ENCODE results near the gene GUCA1A.

The GUCA1A gene

DNA sequence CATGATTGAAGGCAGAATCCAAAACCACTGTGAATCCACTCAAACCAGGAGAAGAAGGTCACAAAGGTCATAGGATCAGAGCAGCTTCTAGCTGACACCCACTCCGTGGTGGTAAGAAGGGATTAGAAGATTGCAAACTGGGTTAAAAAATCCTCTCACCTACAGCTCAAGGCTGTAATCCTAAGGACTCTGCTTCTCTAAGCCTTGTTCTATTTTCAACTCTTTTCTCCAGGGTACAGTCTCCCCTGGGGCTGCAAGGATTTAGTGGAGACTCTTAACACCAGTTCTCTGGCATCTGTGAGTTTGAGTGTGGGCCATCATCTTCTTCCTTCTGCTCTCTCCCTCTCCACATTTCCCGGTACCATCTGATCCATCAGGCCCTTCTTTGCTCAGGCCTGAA lies at the start of gene GUCA1A:
Gene GUCA1A (plus strand): TSS at position 264 of the 400 bp plus-strand sequence. CDS start 250 bp downstream, outside the sequence.
- no peak for DNase-seq (ENCODE audit: low read depth in 2 of 2)

DNA sequence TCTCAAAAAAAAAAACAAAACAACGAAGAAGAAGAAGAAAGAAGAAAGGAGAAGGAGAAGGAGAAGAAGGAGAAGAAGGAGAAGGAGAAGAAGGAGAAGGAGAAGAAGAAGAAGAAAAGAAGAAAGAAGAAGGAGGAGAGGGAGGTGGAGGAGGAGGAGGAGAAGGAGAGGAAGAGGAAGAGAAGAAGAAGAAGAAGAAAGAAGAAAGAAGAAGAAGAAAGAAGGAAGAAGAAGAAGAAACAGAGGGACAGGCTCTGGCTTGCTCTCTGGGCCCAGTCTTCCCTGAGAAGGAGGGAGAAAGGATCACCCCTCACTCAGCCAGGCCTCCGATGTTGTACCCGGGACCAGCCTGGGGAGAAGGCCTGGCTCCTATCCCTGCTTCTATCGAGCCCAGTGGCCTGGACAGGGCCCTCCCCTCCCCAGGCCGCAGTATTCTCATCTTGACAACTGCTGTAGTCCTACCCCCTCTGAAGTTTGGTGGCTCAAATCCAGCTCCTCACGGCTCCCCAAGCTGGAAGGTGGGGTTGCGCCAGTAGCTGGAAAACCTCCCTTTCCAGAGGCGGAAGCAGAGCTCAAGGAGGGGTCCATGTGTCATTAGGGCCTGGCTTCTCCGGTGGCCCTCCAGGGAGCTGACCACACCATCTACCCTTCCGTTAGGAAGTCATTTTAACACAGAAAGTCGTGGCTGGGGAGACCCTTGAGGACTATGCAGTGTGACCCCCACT lies 49.6 kb upstream of the GUCA1A start:
- DNase-seq (ENCODE audit: low read depth in 2 of 2): no peak

DNA sequence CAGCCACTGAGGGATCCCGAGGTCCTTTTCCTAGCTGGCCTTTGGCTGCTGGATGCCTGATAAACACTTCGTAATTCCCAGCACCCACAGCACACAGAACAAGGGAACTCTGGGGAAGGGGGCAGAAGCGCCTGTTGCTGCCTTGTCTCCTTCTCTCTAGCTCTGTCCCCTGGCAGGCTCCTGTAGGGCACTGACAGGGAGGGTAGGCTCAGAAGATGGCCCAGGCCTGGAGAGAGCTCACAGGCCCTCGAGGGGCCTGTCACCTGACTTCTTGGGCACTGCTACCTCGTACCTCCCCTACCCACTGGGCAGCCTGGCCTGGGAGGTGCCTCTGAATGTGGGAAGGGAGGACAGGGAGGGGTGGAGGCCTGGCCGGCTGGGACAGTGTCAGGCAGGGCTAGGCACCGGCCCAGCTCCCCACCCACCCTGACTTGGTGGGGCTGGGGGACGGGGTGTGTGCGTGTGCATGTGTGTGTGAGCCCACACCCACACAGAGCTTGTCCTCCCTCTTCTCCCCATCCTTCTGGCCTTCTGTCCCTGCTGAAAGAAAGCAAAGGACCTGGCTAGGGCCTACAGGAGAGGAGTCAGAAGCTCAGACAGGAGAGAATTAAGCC lies 48.8 kb upstream of the GUCA1A start:
- DNase-seq (ENCODE audit: low read depth in 2 of 2): no peak

DNA sequence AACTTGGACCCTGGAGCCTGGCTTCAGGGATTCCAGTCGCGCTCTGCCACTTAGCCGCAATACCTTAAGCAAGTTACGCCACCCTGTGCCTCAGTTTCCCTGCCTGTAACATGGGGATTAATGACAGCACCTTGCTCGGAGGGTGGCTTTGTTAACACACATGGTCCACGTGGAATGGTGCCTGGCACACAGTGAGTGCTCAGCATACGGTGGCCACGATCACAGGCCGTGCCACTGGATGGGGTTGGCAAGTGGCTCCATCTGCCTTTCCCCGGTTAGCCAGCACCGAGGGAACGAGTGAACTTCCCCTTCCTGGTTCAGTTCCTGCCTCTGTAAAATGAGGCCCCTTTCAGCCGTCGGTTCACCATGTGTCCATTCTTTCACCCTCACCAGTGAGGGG lies 47.9 kb upstream of the GUCA1A start:
- no peak for DNase-seq (ENCODE audit: low read depth in 2 of 2)

DNA sequence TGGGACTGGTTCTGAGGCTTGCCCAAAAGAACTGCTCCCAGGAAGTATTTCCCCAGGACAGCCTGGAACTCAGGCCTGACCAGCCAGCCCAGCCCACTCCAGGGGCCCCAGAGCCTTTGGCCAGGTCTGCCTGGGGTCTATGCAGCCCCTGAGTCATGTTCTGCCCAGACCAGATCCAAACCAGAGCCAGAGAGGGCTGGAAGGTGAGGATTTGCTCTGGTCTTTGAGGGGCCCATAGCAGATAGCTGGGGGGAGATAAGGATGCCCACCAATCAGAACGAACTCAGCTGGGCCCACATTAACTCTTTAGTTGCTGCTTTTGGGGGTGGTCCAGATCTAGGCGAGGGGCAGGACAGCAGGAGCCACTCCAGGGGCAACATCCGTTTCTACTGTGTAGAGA lies 47.5 kb upstream of the GUCA1A start:
- DNase-seq (ENCODE audit: low read depth in 2 of 2): no peak

DNA sequence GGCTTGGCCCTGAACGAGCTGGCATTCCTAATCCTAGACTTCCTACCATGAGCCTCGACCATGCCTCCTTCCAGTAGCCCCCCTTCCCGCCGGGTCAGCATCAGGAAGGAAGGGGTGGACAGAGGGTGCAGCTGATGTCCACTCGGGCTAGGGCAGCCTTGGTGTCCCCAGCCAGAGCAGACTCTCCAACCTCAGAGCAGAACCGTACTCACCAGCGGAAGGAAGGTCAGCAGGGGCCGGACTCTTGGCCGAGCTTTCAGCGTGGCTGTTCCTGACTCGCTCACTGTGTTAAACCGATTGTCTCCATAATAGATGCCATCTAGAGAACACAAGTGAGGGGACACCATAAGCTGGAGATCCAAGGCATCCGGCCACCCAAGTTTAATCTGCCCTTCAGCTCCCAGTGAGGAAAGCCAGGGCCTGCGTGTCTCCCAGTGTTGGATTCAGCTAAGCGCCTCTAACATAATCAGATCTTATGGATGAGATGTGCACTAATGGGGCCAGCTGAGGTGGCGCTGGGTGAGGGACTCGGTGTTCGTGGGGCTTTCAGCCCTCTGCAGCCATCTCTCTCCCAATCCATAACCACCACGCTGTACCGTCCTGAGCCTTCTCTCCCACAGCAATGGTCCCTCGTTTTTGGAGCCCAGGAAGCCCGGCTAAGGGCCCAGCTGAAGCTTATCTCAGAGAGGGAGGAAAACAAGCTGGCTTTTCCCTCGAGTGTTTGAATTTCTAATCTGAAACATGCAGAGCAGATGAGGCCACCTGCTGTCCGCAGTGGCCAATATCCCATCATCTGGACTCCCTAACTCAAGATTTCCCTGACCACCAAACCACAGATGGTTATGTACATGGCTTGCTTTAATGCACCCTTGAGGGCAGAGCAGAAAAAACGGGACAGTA lies 44.5 kb upstream of the GUCA1A start:
- DNase-seq (ENCODE audit: low read depth in 2 of 2): no peak

DNA sequence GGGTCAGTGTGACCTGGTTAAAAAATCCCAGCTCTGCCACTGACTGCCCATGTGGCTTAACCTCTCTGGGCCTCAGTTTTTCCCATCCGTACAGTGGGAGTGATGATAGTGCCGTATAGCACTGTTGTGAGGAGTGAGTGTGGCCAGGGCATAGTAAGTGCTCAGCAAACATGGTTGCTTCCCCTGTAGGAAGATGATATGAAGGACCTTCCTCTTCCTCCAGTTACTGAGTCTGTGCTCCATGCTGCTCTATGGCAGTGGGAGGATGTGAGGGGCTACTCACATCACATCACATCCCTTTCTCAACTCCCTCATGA lies 43.8 kb upstream of the GUCA1A start:
- DNase-seq (ENCODE audit: low read depth in 2 of 2): no peak

DNA sequence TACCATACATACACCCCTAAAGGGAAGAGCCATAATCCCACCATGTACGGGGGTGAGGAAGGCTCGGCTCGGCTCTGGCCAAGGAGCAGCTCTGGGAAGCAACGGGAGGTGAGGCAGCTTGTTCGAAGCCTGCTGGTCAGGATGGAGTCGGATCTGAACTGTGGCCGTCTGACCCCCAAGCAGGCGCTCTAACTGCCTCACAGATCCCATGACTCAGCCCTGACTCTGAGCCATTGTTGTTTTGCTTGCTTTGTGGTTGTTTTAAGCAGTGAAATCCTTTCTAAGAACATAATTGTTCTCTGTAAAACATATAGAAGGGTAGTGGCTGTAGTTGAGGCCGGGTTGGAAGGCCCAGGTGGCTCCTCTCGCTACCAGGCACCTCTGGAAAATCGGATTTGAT lies 41.6 kb upstream of the GUCA1A start:
- DNase-seq (ENCODE audit: low read depth in 2 of 2): no peak

DNA sequence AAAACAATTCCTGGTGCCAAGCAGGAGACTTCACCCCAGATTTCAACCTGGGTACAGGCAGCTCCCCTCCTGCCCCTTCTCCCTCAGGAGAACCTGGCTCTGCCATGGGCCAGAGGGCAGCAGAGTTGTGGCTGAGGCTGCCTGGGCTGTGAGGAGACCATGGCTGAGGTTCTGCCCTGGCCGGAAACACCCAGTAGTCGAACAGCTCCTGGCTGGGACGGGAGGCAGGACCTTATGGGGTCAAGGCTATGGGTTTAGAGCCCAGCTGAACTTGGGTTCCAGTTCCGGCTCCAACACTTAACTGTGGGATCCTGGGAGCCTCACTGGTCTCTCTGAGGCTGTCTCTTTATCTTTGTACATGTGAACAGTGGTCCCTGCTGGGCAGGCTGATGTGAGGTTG lies 39.2 kb upstream of the GUCA1A start:
- no peak for DNase-seq (ENCODE audit: low read depth in 2 of 2)

DNA sequence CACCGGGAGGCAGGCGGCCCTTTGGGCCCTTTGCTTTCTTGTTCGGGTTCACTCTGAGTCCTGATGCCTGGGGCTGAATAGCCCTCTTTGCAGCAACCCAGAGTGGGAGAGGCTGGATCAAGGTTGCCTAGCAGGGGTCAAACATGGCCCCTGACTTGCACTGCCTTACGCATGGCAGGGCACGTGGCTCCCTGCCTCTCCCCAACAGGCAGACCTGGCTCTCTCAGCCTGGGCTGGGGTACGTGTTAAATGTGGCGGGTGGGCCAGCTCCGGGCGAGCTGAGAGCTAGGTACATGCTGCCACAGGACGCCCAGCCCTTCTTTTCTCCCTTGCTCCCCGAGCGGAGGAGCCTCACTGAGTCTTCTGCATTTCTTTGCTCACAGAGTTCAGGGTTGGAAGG lies 38.0 kb upstream of the GUCA1A start:
- no peak for DNase-seq (ENCODE audit: low read depth in 2 of 2)

DNA sequence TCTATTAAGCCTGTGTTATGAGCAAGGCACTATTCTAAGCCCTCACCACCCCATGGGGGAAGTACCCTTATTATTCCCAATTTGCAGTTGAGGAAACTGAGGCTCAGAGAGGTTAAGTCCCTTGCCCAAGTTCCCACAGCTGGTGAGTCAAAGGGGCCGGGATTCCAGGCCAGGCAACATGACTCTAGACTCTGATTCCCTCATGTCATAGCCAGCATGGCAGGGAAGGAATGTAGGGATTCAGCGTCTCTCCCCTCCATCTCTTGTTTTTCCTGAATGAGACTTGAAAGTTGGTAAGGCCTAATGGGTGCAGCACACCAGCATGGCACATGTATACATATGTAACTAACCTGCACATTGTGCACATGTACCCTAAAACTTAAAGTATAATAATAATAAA lies 37.4 kb upstream of the GUCA1A start:
- DNase-seq (ENCODE audit: low read depth in 2 of 2): no peak

DNA sequence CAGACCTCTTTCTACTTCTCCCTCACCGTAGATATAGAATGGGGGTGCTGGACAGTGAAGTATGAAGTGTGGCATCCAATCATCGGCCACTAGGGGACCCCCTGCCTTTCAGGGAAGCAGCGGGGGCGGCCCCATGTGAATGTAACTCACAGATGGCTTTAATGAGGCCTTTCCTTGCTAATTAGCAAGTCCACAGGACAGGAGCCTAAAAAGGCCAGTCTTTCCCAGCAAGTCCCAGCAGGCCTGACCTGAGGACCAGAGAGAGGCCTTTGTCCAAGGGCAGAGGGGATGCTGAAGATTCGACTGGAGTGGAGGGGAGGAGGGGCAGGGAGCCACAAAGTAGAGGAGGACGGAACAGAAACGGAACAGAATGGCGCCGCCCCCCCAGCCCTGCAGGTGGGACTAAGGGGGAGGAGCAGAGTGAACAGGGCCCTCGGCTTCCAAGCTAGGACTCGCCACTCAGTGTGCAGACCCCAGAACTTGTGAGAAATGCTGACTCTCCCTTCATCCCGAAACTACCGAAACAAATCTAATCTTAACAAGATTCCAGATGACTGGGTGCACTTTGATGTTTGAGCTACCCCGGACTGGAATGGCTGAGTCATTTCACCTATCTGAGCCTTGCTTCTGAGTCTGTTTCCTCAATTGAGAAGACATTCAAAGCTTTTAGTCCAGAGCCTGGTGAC lies 36.5 kb upstream of the GUCA1A start:
- peak; percentile 47 to 48 for DNase-seq (ENCODE audit: low read depth in 2 of 2)

DNA sequence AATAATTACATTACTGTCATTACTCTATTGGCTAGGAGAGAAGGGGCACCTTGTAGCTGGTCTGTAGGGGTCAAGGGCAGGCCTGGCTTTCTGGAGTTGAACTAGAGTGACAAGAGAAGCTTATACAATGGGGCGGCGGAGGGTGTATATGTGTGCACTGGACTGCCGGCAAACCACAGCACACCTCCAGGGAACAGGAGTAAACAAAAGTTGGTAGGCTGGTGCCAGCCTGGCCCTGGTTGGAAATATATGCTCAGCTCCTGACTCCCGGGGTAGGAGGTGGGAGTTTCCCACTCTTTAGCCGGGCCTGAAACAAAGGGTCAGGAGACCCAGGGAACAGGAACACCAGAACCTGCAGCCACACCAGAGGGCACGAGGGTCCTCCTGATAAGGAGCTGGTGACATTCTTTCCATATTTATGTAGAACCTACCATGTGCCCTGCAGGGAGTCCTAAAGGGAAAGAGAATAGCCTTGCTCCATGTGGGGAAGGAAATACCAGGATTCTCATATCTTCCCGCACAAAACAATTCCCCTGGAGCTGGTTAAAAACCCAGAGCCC lies 35.9 kb upstream of the GUCA1A start:
- DNase-seq (ENCODE audit: low read depth in 2 of 2): no peak

DNA sequence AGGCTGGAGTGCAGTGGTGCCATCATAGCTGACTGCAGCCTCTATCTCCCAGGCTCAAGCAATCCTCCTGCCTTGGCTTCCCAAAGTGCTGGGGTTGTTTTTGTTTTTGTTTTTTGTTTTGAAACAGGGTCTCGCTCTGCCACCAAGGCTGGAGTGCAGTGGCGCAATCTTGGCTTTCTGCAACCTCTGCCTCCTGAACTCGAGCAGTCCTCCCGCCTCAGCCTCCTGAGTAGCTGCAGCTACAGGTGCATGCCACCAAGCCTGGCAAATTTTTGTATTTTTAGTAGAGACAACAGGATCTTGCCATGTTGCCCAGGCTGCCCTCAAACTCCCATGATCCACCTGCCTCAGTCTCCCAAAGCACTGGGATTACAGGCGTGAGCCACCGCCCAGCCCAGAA lies 35.0 kb upstream of the GUCA1A start:
- DNase-seq (ENCODE audit: low read depth in 2 of 2): no peak

DNA sequence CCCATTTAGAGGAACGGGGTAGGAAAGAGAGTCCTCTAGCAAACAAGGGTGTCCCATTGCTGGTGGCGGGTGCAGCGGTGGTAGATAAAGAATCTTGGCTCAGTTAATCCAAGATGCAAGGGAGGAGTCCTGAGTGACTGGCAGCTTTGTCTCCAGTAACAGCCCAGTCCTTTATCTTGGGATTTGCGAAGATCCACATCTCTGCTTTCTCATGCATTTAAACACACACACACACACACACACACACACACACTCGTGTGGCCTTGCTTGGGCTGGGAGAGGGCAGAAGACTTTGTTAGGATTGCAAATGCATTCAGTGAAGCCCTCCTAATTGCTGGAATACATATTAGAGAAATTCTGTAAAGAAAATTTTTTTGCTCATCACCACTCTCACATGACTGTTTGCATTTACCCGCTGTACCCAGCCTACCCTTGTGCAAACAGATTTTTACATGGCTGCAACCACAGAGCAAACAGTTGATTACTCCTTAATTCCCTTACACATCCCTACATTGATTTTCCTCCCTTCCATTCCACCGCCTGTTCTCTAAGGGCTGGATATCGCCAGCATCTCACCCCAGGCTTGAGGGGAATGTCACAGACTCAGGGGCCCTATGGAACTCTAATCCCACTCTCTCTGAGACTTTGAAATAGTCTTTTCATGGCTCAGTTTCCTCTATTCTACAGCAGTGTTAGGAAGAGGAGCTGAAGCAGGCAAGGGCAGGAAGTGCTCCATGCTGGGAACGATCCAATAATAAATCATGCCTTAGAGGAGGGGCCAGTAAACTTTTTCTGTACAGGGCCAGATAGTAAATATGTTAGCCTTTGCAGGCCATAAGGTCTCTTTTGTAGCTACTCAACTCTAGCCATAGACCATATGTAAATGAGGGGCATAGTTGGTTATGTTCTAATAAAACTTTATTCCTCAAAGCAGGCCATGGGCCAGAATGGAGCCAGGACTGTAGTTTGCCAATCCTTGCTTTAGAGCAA lies 34.2 kb upstream of the GUCA1A start:
- no peak for DNase-seq (ENCODE audit: low read depth in 2 of 2)

DNA sequence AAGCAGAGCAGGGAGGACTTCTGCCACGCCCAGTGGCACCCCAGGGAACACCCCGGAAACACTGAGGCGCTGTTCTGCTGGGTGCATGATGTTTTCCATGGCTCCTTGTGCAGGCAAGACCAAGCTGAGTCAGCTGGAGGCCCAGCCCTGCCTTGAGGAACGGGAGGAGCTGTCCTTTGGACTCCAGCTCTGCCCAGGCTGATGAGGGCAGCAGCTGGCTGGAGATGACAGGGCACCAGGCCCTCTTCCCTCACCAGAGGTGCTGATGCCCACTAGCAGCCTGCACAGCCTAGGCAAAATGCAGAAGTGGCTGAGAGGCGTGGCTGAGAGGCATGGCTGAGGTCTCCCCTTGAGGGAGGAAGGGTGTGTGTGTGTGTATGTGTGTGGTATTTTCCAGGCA lies 33.1 kb upstream of the GUCA1A start:
- no peak for DNase-seq (ENCODE audit: low read depth in 2 of 2)

DNA sequence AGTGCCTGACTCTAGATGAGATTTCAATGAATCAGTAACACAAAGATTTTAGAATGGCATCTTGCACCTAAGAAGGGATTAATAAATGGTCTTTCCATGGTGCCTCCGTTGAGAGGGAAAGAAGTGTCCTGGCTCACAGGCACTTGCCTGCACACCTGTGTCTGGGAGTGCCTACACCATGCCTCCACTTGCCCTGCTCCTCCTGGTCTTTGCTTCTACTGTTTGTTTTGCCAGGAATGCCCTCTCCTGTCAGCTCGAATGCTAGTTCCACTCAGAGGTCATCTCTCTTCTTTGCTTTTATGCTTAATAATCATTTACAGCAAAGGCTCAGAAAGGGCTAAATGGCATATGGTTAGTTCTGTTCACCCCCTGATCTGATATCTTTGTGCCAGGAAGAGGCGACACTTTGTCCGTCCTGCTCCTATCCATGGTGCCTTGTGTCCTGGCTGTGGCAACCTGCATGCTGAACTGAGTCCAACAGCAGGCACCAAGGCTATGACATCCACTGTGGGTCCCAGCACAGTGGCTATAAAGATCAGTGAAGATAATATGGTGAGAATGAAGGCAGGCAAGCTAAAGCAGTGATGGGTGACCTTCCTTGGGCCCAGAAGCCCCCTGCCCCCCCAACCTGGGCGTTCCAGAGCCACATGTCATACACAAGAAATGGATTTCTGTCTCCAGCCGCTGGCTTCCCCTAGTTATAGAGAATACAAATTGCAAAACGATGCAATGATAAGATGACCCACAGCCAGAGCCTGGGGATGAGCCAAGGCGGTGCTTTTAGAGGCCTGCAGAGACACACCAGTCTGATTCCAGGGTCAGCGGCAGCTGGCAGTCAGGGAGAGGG lies 32.2 kb upstream of the GUCA1A start:
- DNase-seq (ENCODE audit: low read depth in 2 of 2): no peak

DNA sequence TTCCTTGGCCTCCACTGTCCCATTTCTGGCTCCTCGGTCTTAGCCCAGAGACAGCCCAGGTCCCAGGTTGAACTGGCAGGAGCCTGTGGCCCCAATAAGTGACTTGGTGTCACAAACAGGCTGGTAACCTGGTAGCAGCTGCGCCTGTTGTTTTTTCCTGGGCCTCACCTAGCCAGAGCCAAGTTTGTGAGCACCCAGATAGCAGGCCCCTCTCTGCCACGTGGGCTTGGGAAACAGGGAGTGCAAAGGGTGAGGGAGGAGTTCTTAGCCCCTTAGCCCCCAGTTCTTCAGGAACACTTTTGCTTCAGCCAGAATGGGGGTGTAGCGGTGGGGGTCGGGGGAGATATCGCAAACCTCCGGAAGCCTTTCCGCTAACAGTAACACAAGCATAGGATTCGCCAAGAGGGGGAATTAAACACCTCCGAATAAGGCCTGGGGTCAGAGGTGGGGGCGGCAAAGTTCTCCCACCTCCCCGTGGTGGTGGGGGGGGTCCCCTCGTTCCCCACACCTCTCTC lies 31.5 kb upstream of the GUCA1A start:
- no peak for DNase-seq (ENCODE audit: low read depth in 2 of 2)

DNA sequence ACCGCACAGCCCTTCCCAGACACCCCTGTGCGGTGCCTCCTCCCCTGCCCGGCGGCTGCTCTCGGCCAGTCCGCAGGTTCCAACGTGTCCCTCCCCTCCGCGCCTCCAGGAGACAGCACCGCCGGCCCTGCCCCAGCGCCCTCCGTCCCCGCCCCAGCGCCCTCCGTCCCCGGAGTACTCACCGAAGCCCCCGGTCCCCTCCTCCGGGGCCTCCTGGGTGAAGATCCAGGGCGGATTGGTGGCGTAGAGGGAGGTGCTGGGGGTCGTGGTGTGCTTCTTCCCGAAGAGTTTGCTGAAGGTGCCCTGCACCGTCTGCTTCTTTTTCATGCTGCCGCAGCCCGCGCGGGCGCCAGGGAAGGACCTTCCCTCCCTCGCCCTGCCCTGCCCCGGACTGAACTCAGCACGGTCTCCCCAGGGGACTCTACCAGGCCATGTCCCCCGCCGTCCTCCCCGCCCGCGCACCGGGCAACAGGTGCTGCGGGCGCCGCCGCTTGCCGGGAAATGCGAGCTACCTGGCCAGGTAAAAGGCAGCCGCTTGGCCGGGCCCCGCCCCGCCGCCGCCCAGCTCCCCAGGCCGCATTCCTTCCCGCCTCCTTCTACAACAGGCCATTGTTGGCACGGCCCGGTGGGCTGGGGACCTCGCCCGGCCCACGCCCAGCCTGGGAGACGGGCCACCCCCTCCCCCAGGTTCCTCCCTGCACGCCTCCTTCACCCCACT lies 30.9 kb upstream of the GUCA1A start, which contains the start of gene C6orf132:
Gene C6orf132 (minus strand): TSS at position 503 of the 718 bp plus-strand sequence. CDS start 176 bp downstream, at position 327.
- DNase-seq (ENCODE audit: low read depth in 2 of 2): no peak
